ENCODE results near the gene ZCCHC7. TPM values are rescaled to one million over a fixed set of nuclear protein-coding genes. Genes with fewer than 3 reads are reported as not detected.

Gene ZCCHC7
- total and polyA plus RNA-seq, 7 experiments from 2014 or later = 26.1 to 47.1 (median 40.3) TPM

DNA sequence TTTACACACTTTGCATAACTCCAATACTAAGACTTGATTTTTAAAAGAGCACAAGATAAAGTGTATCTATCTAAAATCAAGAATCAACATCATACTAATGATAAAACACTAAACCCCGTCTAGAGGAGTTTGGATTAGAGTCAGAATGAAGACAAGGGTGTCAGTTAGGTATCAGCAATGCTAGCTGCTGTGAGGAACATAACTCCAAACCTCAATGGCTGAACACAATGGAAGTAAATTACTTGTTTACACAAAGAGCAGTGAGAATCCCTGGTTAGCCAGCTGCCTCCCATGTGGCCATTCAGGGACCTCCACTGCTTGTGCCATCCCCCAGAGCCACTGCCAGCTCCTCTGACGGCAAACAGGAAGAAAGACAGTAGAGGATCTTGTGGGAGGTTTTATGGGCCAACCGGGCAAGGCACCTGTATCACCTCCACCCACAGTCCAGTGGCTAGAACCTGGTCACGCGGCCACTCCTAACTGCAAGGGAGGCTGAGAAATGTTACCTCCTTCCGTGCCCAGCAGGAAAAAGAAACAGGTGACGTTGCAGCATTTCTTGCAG is 278.2 kb downstream of the ZCCHC7 start:
- Mint-ChIP-seq H3K27ac (no peak overlapping the region), H3K27me3 (peaks cover 0 to 6% (median 0%) of the 10 kb centered on the region in 5 donors), H3K36me3 (no peaks in the 10 kb centered on the region), H3K9me3 (no peaks in the 10 kb centered on the region), H3K4me1 (no peaks in the 10 kb centered on the region), H3K4me3 (no peak overlapping the region)
- Histone ChIP-seq H3K4me1 (ENCODE audit: control insufficient read depth in 2 of 2, insufficient read depth in 2 of 2, low read length in 2 of 2) (no peaks in the 10 kb centered on the region), H3K27me3 (ENCODE audit: control insufficient read depth in 2 of 2, insufficient read depth in 2 of 2, low read length in 2 of 2) (no peaks in the 10 kb centered on the region), H3K36me3 (ENCODE audit: control insufficient read depth in 2 of 3, insufficient read depth in 3 of 3, low read length in 3 of 3) (no peaks in the 10 kb centered on the region), H3K9me3 (ENCODE audit: control insufficient read depth in 2 of 3, low read length in 3 of 3) (no peaks in the 10 kb centered on the region), H3K27ac (ENCODE audit: low read depth, low read length) (no peak overlapping the region), H3K4me3 (ENCODE audit: low read length) (no peak overlapping the region)
- DNase-seq (no peak), ATAC-seq (no peak)
- CTCF ChIA-PET = no interaction called here
- POLR2A ChIA-PET = no interaction called here
- intact Hi-C loops (cut with micrococcal nuclease) = no loop called here

DNA sequence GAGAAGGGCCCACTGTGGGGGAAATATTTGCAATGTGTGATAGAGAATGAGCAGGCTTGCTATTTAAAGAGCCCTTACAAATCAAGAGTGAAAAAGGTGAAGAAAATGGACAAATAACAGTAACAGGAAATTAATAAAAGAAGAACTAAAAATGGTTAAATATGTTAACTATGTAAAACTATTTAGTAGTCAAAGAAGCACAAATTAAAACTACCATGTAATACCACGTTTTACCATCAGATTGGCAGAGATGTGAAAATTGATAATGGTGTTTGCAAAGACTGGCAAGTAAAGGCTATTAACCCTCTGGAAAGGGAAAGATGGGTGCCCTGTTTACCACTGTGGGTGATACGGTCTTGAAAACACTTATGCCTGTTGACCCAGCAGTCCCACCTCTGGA is 279.0 kb downstream of the ZCCHC7 start:
- no peak for ATAC-seq
- Histone ChIP-seq H3K4me3 (ENCODE audit: low read length) (no peak overlapping the region), H3K27me3 (ENCODE audit: control insufficient read depth in 2 of 2, insufficient read depth in 2 of 2, low read length in 2 of 2) (no peaks in the 10 kb centered on the region), H3K9me3 (ENCODE audit: control insufficient read depth in 2 of 3, low read length in 3 of 3) (no peaks in the 10 kb centered on the region), H3K4me1 (ENCODE audit: control insufficient read depth in 2 of 2, insufficient read depth in 2 of 2, low read length in 2 of 2) (no peaks in the 10 kb centered on the region), H3K27ac (ENCODE audit: low read depth, low read length) (no peak overlapping the region), H3K36me3 (ENCODE audit: control insufficient read depth in 2 of 3, insufficient read depth in 3 of 3, low read length in 3 of 3) (no peaks in the 10 kb centered on the region)
- CTCF ChIA-PET = no interaction called here
- Mint-ChIP-seq H3K4me3 (no peak overlapping the region), H3K27ac (no peak overlapping the region), H3K27me3 (peaks cover 0 to 6% (median 0%) of the 10 kb centered on the region in 5 donors), H3K4me1 (no peaks in the 10 kb centered on the region), H3K9me3 (no peaks in the 10 kb centered on the region), H3K36me3 (no peaks in the 10 kb centered on the region)
- DNase-seq = no peak
- POLR2A ChIA-PET = no interaction called here
- intact Hi-C loops (cut with micrococcal nuclease) = no loop called here

DNA sequence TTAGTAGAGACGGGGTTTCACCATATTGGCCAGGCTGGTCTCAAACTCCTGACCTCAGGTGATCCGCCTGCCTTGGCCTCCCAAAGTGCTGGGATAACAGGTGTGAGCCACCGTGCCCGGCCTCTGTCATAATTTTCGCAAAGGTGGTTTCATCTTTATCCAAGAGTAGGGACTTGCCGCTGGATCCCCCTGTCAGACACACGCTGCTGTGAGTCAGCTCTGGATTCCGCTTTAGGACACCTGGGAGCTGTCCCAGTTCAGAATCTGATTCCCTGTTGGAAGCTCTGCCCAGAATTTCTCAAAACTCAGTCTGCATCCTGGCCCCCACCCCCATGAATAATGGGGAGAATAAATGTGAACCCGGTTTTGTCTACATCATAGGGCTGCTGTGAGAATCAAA is 284.2 kb downstream of the ZCCHC7 start:
- H3K36me3 Mint-ChIP-seq = no peaks in the 10 kb centered on the region
- no peaks in the 10 kb centered on the region for H3K36me3 ChIP-seq (ENCODE audit: control insufficient read depth in 2 of 3, insufficient read depth in 3 of 3, low read length in 3 of 3)
- no peak overlapping the region for H3K27ac ChIP-seq (ENCODE audit: low read depth, low read length)
- ATAC-seq (no peak), DNase-seq (no peak)
- peaks cover 0 to 6% (median 0%) of the 10 kb centered on the region in 5 donors for H3K27me3 Mint-ChIP-seq
- no peak overlapping the region for H3K4me3 Mint-ChIP-seq
- no peak overlapping the region for H3K27ac Mint-ChIP-seq
- no peaks in the 10 kb centered on the region for H3K9me3 Mint-ChIP-seq
- intact Hi-C loops (cut with micrococcal nuclease) = no loop called here
- peaks cover 0 to 11% of the 10 kb centered on the region in 2 donors for H3K4me1 ChIP-seq (ENCODE audit: control insufficient read depth in 2 of 2, insufficient read depth in 2 of 2, low read length in 2 of 2)
- ChIA-PET POLR2A (no interaction called here), CTCF (interaction anchor here (0.6 kb wide), 1 partner anchor 12 kb away, joined by 3 read pairs; no protein-coding TSS in a partner anchor)
- H3K4me1 Mint-ChIP-seq = peaks cover 0 to 8% (median 4%) of the 10 kb centered on the region in 7 donors
- H3K27me3 ChIP-seq (ENCODE audit: control insufficient read depth in 2 of 2, insufficient read depth in 2 of 2, low read length in 2 of 2) = no peaks in the 10 kb centered on the region
- no peaks in the 10 kb centered on the region for H3K9me3 ChIP-seq (ENCODE audit: control insufficient read depth in 2 of 3, low read length in 3 of 3)
- H3K4me3 ChIP-seq (ENCODE audit: low read length) = no peak overlapping the region

DNA sequence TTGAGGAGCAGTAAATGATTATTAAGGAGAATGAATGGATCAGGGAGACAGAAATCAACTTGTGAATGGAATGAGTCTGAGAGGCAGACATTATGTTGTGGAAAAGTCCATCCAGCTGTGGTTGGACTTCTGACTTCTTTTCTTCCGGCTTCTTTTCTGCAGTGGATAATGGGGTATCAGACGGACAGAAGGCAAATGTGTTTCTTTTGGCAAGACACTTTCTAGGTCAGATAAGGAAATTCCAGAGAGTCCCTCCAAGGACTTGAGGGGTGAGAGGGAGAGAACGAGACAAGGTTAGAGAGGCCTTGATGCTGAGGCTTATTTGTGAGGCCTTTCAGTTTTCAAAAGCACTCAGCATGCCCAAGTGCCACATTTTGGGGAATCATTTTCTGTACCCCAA is 285.0 kb downstream of the ZCCHC7 start:
- Histone ChIP-seq H3K27ac (ENCODE audit: low read depth, low read length) (no peak overlapping the region), H3K4me3 (ENCODE audit: low read length) (no peak overlapping the region), H3K4me1 (ENCODE audit: control insufficient read depth in 2 of 2, insufficient read depth in 2 of 2, low read length in 2 of 2) (peaks cover 0 to 12% of the 10 kb centered on the region in 2 donors), H3K9me3 (ENCODE audit: control insufficient read depth in 2 of 3, low read length in 3 of 3) (no peaks in the 10 kb centered on the region), H3K36me3 (ENCODE audit: control insufficient read depth in 2 of 3, insufficient read depth in 3 of 3, low read length in 3 of 3) (no peaks in the 10 kb centered on the region), H3K27me3 (ENCODE audit: control insufficient read depth in 2 of 2, insufficient read depth in 2 of 2, low read length in 2 of 2) (no peaks in the 10 kb centered on the region)
- H3K36me3 Mint-ChIP-seq = no peaks in the 10 kb centered on the region
- POLR2A ChIA-PET = no interaction called here
- no peak overlapping the region for H3K4me3 Mint-ChIP-seq
- no peak overlapping the region for H3K27ac Mint-ChIP-seq
- H3K27me3 Mint-ChIP-seq = peaks cover 0 to 6% (median 0%) of the 10 kb centered on the region in 5 donors
- CTCF ChIA-PET = no interaction called here
- H3K4me1 Mint-ChIP-seq = peaks cover 0 to 8% (median 4%) of the 10 kb centered on the region in 7 donors
- DNase-seq = no peak
- intact Hi-C loops (cut with micrococcal nuclease) = no loop called here
- ATAC-seq = no peak
- H3K9me3 Mint-ChIP-seq = no peaks in the 10 kb centered on the region

DNA sequence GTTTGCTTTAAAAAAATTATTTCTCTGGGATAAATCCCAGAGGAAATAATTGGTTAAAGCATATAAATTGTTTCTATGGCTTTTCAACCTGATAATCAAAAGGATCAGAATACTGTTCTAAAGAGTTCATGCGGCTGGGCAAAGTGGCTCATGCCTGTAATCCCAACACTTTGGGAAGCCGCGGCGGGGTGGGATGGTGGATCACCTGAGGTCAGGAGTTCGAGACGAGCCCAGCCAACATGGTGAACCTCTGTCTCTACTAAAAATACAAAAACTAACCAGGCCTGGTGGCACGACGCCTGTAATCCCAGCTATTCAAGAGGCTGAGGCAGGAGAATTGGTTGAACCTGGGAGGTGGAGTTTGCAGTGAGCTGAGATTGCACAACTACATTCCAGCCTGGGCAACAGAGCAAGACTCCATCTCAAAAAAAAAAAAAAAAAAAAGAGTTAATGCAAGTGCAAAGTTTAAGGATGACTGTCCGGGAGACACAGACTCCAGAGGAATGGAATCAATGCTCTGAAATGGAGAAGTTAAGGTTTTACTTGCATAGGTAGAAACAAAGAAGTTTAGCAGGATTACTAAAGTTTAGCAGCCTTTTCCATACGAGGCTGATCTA is 285.5 kb downstream of the ZCCHC7 start:
- Mint-ChIP-seq H3K36me3 (no peaks in the 10 kb centered on the region), H3K27me3 (peaks cover 0 to 5% (median 0%) of the 10 kb centered on the region in 5 donors), H3K27ac (no peak overlapping the region), H3K9me3 (no peaks in the 10 kb centered on the region), H3K4me3 (no peak overlapping the region), H3K4me1 (peaks cover 0 to 8% (median 4%) of the 10 kb centered on the region in 7 donors)
- no peak for ATAC-seq
- Histone ChIP-seq H3K4me3 (ENCODE audit: low read length) (no peak overlapping the region), H3K4me1 (ENCODE audit: control insufficient read depth in 2 of 2, insufficient read depth in 2 of 2, low read length in 2 of 2) (peaks cover 0 to 12% of the 10 kb centered on the region in 2 donors), H3K9me3 (ENCODE audit: control insufficient read depth in 2 of 3, low read length in 3 of 3) (no peaks in the 10 kb centered on the region), H3K27me3 (ENCODE audit: control insufficient read depth in 2 of 2, insufficient read depth in 2 of 2, low read length in 2 of 2) (no peaks in the 10 kb centered on the region), H3K27ac (ENCODE audit: low read depth, low read length) (no peak overlapping the region), H3K36me3 (ENCODE audit: control insufficient read depth in 2 of 3, insufficient read depth in 3 of 3, low read length in 3 of 3) (no peaks in the 10 kb centered on the region)
- ChIA-PET POLR2A (interaction anchor here (0.6 kb wide), 1 partner anchor 133 kb away, joined by 3 read pairs; no protein-coding TSS in a partner anchor), CTCF (interaction anchor here (0.7 kb wide), 1 partner anchor 534 kb away, joined by 3 read pairs; no protein-coding TSS in a partner anchor)
- no peak for DNase-seq
- intact Hi-C loops (cut with micrococcal nuclease) = no loop called here

DNA sequence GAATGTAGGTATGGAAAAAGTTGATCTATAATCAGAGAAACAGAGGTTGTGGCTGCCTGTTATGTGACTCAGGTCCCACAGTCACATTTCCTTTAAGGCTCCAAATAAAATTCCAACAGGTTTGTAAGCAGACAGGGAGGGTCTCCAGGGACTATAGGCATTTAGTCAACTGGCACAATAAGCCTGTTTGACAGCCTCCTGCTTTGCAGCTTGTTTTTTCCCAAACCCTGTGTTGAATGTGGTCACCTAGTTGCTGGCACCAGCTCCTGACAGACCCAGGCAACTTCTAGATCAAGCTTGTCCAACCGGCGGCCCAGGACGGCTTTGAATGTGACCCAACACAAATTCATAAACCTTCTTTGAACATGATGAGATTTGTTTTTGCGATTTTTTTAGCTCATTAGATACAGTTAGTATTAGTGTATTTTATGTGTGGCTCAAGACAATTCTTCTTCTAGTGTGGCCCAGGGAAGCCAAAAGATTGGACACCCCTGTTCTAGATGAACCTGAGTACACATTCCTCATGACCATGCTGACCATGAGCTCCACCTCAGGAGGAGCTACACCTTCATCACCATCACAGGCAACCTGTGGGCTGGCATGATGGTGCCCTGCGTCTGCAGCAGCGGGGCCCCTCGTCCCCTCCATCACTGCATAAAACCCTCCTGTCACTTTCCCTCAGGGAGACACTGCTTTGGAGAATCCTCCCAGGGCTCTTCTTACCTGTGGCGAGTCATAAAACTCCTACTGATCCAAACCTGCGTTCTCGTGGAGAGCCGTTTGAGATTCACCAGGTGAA is 286.4 kb downstream of the ZCCHC7 start:
- DNase-seq (no peak), ATAC-seq (no peak)
- intact Hi-C loops (cut with micrococcal nuclease) = no loop called here
- no peaks in the 10 kb centered on the region for H3K9me3 Mint-ChIP-seq
- ChIA-PET CTCF (interaction anchor here (0.7 to 1.2 kb wide), 3 partner anchors 10 to 535 kb away, joined by 3 to 4 read pairs (median 3); no protein-coding TSS in a partner anchor), POLR2A (no interaction called here)
- H3K36me3 Mint-ChIP-seq = no peaks in the 10 kb centered on the region
- no peaks in the 10 kb centered on the region for H3K9me3 ChIP-seq (ENCODE audit: control insufficient read depth in 2 of 3, low read length in 3 of 3)
- peaks cover 0 to 12% of the 10 kb centered on the region in 2 donors for H3K4me1 ChIP-seq (ENCODE audit: control insufficient read depth in 2 of 2, insufficient read depth in 2 of 2, low read length in 2 of 2)
- no peaks in the 10 kb centered on the region for H3K27me3 ChIP-seq (ENCODE audit: control insufficient read depth in 2 of 2, insufficient read depth in 2 of 2, low read length in 2 of 2)
- peaks cover 0 to 5% (median 0%) of the 10 kb centered on the region in 5 donors for H3K27me3 Mint-ChIP-seq
- H3K4me3 Mint-ChIP-seq = no peak overlapping the region
- H3K27ac ChIP-seq (ENCODE audit: low read depth, low read length) = no peak overlapping the region
- no peaks in the 10 kb centered on the region for H3K36me3 ChIP-seq (ENCODE audit: control insufficient read depth in 2 of 3, insufficient read depth in 3 of 3, low read length in 3 of 3)
- peak overlapping the region in 1 of 9 donors; percentile 14 for H3K27ac Mint-ChIP-seq
- H3K4me3 ChIP-seq (ENCODE audit: low read length) = no peak overlapping the region
- H3K4me1 Mint-ChIP-seq = peaks cover 0 to 10% (median 4%) of the 10 kb centered on the region in 7 donors
